ENCODE results near the gene SH3BGRL.

The SH3BGRL gene

DNA sequence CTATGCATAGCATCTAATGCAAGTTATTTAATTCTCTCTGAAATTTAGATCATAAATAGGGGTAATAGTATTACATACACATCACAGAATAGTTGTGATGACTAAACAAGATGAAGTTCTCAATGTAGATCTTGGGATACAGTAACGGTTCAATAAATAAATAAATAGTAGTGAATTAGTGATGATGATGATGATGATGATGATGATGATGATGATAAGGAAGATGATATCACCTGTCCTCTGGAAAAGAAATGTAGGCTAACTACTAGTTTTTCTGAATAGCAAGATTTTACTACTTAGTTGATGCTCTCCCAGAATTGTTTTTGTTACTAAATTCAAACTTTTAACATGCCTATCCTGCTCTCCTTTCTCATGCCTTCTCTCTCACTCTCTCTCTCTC lies 30.3 kb downstream of the SH3BGRL start:
- TF ChIP-seq, protein P1, sequence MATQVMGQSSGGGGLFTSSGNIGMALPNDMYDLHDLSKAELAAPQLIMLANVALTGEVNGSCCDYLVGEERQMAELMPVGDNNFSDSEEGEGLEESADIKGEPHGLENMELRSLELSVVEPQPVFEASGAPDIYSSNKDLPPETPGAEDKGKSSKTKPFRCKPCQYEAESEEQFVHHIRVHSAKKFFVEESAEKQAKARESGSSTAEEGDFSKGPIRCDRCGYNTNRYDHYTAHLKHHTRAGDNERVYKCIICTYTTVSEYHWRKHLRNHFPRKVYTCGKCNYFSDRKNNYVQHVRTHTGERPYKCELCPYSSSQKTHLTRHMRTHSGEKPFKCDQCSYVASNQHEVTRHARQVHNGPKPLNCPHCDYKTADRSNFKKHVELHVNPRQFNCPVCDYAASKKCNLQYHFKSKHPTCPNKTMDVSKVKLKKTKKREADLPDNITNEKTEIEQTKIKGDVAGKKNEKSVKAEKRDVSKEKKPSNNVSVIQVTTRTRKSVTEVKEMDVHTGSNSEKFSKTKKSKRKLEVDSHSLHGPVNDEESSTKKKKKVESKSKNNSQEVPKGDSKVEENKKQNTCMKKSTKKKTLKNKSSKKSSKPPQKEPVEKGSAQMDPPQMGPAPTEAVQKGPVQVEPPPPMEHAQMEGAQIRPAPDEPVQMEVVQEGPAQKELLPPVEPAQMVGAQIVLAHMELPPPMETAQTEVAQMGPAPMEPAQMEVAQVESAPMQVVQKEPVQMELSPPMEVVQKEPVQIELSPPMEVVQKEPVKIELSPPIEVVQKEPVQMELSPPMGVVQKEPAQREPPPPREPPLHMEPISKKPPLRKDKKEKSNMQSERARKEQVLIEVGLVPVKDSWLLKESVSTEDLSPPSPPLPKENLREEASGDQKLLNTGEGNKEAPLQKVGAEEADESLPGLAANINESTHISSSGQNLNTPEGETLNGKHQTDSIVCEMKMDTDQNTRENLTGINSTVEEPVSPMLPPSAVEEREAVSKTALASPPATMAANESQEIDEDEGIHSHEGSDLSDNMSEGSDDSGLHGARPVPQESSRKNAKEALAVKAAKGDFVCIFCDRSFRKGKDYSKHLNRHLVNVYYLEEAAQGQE (IDR thresholded peaks at IDR 0.05; ENCODE audit: insufficient replicate concordance, low read depth) = no peak
- TF ChIP-seq, protein P2, sequence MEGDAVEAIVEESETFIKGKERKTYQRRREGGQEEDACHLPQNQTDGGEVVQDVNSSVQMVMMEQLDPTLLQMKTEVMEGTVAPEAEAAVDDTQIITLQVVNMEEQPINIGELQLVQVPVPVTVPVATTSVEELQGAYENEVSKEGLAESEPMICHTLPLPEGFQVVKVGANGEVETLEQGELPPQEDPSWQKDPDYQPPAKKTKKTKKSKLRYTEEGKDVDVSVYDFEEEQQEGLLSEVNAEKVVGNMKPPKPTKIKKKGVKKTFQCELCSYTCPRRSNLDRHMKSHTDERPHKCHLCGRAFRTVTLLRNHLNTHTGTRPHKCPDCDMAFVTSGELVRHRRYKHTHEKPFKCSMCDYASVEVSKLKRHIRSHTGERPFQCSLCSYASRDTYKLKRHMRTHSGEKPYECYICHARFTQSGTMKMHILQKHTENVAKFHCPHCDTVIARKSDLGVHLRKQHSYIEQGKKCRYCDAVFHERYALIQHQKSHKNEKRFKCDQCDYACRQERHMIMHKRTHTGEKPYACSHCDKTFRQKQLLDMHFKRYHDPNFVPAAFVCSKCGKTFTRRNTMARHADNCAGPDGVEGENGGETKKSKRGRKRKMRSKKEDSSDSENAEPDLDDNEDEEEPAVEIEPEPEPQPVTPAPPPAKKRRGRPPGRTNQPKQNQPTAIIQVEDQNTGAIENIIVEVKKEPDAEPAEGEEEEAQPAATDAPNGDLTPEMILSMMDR (IDR thresholded peaks at IDR 0.05; ENCODE audit: insufficient read depth, low read length) = no peak
- TF ChIP-seq GABPA (IDR thresholded peaks at IDR 0.05; ENCODE audit: low read depth) (no peak), POLR2AphosphoS5 (IDR thresholded peaks at IDR 0.05; ENCODE audit: low read depth) (no peak)
- no peak for DNase-seq (ENCODE audit: low read depth in 1 of 2, low spot score in 1 of 2)
- H3K4me3 ChIP-seq (replicated peaks; ENCODE audit: insufficient read depth, low read length) = no peak overlapping the region
- no peak overlapping the region for H3K27ac ChIP-seq (replicated peaks)
- H3K27me3 ChIP-seq (ENCODE audit: insufficient read depth, poor library complexity, severe bottlenecking) = no peaks in the 10 kb centered on the region

DNA sequence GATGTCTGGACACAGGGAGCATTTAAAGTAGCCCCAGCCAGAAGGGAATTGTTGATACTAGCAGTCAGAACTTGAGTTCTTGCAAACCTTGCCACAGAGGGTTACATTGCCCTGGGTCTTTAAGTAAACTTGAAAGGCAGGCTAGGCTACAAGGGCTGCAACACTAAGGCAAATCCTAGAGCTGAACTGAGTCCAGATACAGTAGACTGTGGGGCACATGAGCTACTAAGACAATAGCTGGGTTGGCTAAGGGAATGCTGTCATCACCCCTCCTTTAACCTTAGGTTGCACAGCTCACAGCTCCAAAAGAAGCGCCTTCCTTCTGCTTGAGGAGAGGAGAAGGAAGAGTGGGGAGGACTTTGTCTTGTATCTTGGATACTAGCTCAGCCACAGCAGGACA lies 35.6 kb downstream of the SH3BGRL start:
- TF ChIP-seq, protein P2 (IDR thresholded peaks at IDR 0.05; ENCODE audit: insufficient read depth, low read length) = no peak
- TF ChIP-seq, protein P1 (IDR thresholded peaks at IDR 0.05; ENCODE audit: insufficient replicate concordance, low read depth) = no peak
- TF ChIP-seq GABPA (IDR thresholded peaks at IDR 0.05; ENCODE audit: low read depth) (no peak), POLR2AphosphoS5 (IDR thresholded peaks at IDR 0.05; ENCODE audit: low read depth) (no peak), SPI1 (IDR thresholded peaks at IDR 0.05; ENCODE audit: borderline replicate concordance, low read depth) (no peak)
- Histone ChIP-seq H3K27ac (replicated peaks) (no peak overlapping the region), H3K4me3 (replicated peaks; ENCODE audit: insufficient read depth, low read length) (no peak overlapping the region), H3K27me3 (ENCODE audit: insufficient read depth, poor library complexity, severe bottlenecking) (no peaks in the 10 kb centered on the region)
- no peak for DNase-seq (ENCODE audit: low read depth in 1 of 2, low spot score in 1 of 2)

DNA sequence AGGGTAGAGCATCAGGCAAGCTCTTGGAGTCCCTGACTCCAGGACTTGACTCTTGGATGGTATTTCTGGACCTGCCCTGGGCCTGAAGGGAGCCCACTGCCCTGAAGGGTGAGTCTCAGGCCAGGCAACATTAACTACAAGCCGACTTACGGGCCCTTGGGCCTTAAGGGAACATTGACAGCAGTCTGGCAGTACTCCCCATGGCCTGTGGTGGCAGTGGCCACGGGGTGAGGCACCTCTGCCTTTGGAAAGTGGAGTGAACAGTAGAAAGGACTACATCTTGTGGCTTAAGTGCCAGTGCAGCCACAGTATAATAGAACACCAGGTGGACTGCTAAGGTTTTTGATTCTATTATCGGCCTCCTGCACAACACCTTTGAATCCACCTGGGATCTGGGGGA lies 36.3 kb downstream of the SH3BGRL start:
- DNase-seq (ENCODE audit: low read depth in 1 of 2, low spot score in 1 of 2) = no peak
- no peaks in the 10 kb centered on the region for H3K27me3 ChIP-seq (ENCODE audit: insufficient read depth, poor library complexity, severe bottlenecking)
- no peak overlapping the region for H3K27ac ChIP-seq (replicated peaks)
- H3K4me3 ChIP-seq (replicated peaks; ENCODE audit: insufficient read depth, low read length) = no peak overlapping the region
- TF ChIP-seq, protein P2 (IDR thresholded peaks at IDR 0.05; ENCODE audit: insufficient read depth, low read length) = no peak
- no peak for TF ChIP-seq POLR2AphosphoS5 (IDR thresholded peaks at IDR 0.05; ENCODE audit: low read depth)
- no peak for TF ChIP-seq GABPA (IDR thresholded peaks at IDR 0.05; ENCODE audit: low read depth)
- TF ChIP-seq, protein P1 (IDR thresholded peaks at IDR 0.05; ENCODE audit: insufficient replicate concordance, low read depth) = no peak
- no peak for TF ChIP-seq SPI1 (IDR thresholded peaks at IDR 0.05; ENCODE audit: borderline replicate concordance, low read depth)

Data from HL-60 (cell line).